H1 (cell line): Measurements from ENCODE around the gene TRIM28. TPM values are rescaled to one million over a fixed set of nuclear protein-coding genes. Genes with fewer than 3 reads are reported as not detected.
A peak's percentile ranks its signal among the peaks of the same experiment; 100 is the strongest.

ENCODE experiments used
- CTCF ChIA-PET: fragments of 300-600 bp; sonication (Branson Sonifier 250); formaldehyde crosslinking; loops from one replicate; lab custom pipeline; 2021; ENCODE audit not compliant: partially characterized antibody; lab: Charles Lee
- POLR2A ChIA-PET: fragments of 300-600 bp; sonication (Branson Sonifier 250); formaldehyde crosslinking; loops from one replicate; lab custom pipeline; 2021; ENCODE audit warnings: inconsistent platforms; ENCODE audit not compliant: partially characterized antibody; lab: Charles Lee
- DNase-seq, 2 experiments: peaks; one replicate each; pipeline versions ENCODE4 v3.0.0 to v3.0.0-alpha.2; 2010 to 2022; ENCODE audit warnings: low spot score in 2 of 2, low read depth in 1 of 2, mixed read lengths in 1 of 2
- FAIRE-seq: peaks from 2 replicates; lab custom pipeline; 2011; peaks lifted over from hg19 to GRCh38; lab: Jason Lieb, UNC
- H2AFZ ChIP-seq: 2 replicates; pipeline ENCODE4 v1.8.1; 2012; ENCODE audit warnings: low read length, inconsistent platforms
- H2AK5ac ChIP-seq: 2 replicates; pipeline ENCODE4 v1.6.1; 2013; ENCODE audit warnings: low read depth, low read length
- H2BK120ac ChIP-seq: replicated peaks from 2 replicates; pipeline ENCODE3; 2013; ENCODE audit warnings: low read depth, low read length, inconsistent platforms
- H2BK12ac ChIP-seq: 2 replicates; pipeline ENCODE4 v1.6.1; 2013; ENCODE audit warnings: low read depth, low read length
- H2BK15ac ChIP-seq: 2 replicates; pipeline ENCODE4 v1.6.1; 2013; ENCODE audit warnings: low read length
- H2BK20ac ChIP-seq: 2 replicates; pipeline ENCODE4 v1.6.1; 2013; ENCODE audit warnings: low read length
- H2BK5ac ChIP-seq: 2 replicates; pipeline ENCODE4 v1.6.1; 2013; ENCODE audit warnings: low read depth, low read length
- H3K14ac ChIP-seq: 2 replicates; pipeline ENCODE4 v1.6.1; 2013; ENCODE audit warnings: inconsistent platforms; ENCODE audit not compliant: insufficient read length
- H3K18ac ChIP-seq: 2 replicates; pipeline ENCODE4 v1.6.1; 2013; ENCODE audit warnings: low read length; ENCODE audit errors: extremely low read depth
- H3K23ac ChIP-seq: 2 replicates; pipeline ENCODE4 v1.6.1; 2013; ENCODE audit warnings: inconsistent platforms; ENCODE audit not compliant: insufficient read length
- H3K23me2 ChIP-seq: 2 replicates; pipeline ENCODE4 v1.6.1; 2013; ENCODE audit warnings: low read depth, low read length
- H3K27ac ChIP-seq: 2 replicates; pipeline ENCODE4 v1.6.1; 2011; ENCODE audit warnings: low read depth, low read length, inconsistent platforms
- H3K27me3 ChIP-seq, 4 experiments: replicated peaks in 1 of 4; 1 replicate in 1 of 4; 2 replicates in 3 of 4; pipeline versions ENCODE4 v1.6.1 to v1.8.1; 2011 to 2013; ENCODE audit warnings: low read length in 3 of 4, mild to moderate bottlenecking in 3 of 4, inconsistent platforms in 2 of 4, mixed read lengths in 2 of 4, moderate library complexity in 1 of 4; ENCODE audit not compliant: control insufficient read depth in 3 of 4, insufficient read depth in 3 of 4; ENCODE audit errors: extremely low read depth in 1 of 4
- H3K36me3 ChIP-seq, 4 experiments: 2 replicates each; pipeline versions ENCODE4 v1.6.1 to v1.8.1; 2011 to 2013; ENCODE audit warnings: mild to moderate bottlenecking in 4 of 4, low read length in 3 of 4, moderate library complexity in 2 of 4, control low read depth in 1 of 4, inconsistent platforms in 1 of 4; ENCODE audit not compliant: insufficient read depth in 4 of 4, control insufficient read depth in 2 of 4
- H3K4ac ChIP-seq: replicated peaks from 2 replicates; pipeline ENCODE3; 2013; ENCODE audit warnings: low read length, low read depth, mixed read lengths, inconsistent platforms; ENCODE audit not compliant: insufficient read length
- H3K4me1 ChIP-seq, 4 experiments: replicated peaks in 1 of 4; 1 replicate in 1 of 4; 2 replicates in 3 of 4; pipeline versions ENCODE4 v1.6.1 to v1.8.1; 2011 to 2013; ENCODE audit warnings: low read length in 3 of 4, inconsistent platforms in 2 of 4, mixed read lengths in 1 of 4; ENCODE audit not compliant: insufficient read depth in 4 of 4, control insufficient read depth in 3 of 4
- H3K4me2 ChIP-seq, 2 experiments: 2 replicates each; pipeline versions ENCODE4 v1.6.1 to v1.8.1; 2011 to 2013; ENCODE audit warnings: low read depth in 2 of 2, low read length in 2 of 2, control low read depth in 1 of 2, inconsistent platforms in 1 of 2, mild to moderate bottlenecking in 1 of 2; ENCODE audit not compliant: insufficient read depth in 1 of 2
- H3K4me3 ChIP-seq, 4 experiments: fragments of 200-600, 300-600 bp in 1 of 4; sonication (generic), shearing (Covaris generic), sonication (Bioruptor Twin) in 1 of 4; 2 replicates each; pipeline versions ENCODE4 v1.5.1 to v1.8.1; 2011 to 2016; ENCODE audit warnings: low read length in 4 of 4, low read depth in 3 of 4, control low read depth in 2 of 4, inconsistent platforms in 2 of 4, mild to moderate bottlenecking in 2 of 4, mixed read lengths in 1 of 4, moderate library complexity in 1 of 4; ENCODE audit not compliant: insufficient read depth in 2 of 4; ENCODE audit errors: extremely low read depth in 1 of 4
- H3K56ac ChIP-seq: replicated peaks from 2 replicates; pipeline ENCODE3; 2013; ENCODE audit warnings: low read depth, mild to moderate bottlenecking, mixed read lengths, low read length, inconsistent platforms; ENCODE audit not compliant: insufficient read length
- H3K79me1 ChIP-seq: 2 replicates; pipeline ENCODE4 v1.6.1; 2013; ENCODE audit warnings: low read depth, low read length, control low read depth
- H3K79me2 ChIP-seq, 2 experiments: 2 replicates each; pipeline versions ENCODE4 v1.6.1 to v1.8.1; 2012 to 2013; ENCODE audit warnings: low read length in 2 of 2, mild to moderate bottlenecking in 2 of 2, inconsistent platforms in 1 of 2; ENCODE audit not compliant: insufficient read depth in 2 of 2, control insufficient read depth in 1 of 2
- H3K9ac ChIP-seq, 4 experiments: replicated peaks in 1 of 4; 1 replicate in 1 of 4; 2 replicates in 3 of 4; pipeline versions ENCODE4 v1.6.1 to v1.8.1; 2011 to 2013; ENCODE audit warnings: low read depth in 3 of 4, low read length in 3 of 4, control low read depth in 2 of 4, mild to moderate bottlenecking in 2 of 4, moderate library complexity in 2 of 4, inconsistent platforms in 1 of 4; ENCODE audit errors: extremely low read depth in 1 of 4
- H3K9me3 ChIP-seq, 2 experiments: 2 replicates each; pipeline versions ENCODE4 v1.6.1 to v1.8.1; 2012 to 2013; ENCODE audit warnings: mild to moderate bottlenecking in 2 of 2, moderate library complexity in 2 of 2, control low read depth in 1 of 2, inconsistent platforms in 1 of 2, low read depth in 1 of 2, low read length in 1 of 2, mixed read lengths in 1 of 2; ENCODE audit not compliant: insufficient read depth in 2 of 2
- H4K20me1 ChIP-seq, 2 experiments: replicated peaks in 1 of 2; 2 replicates each; pipeline versions ENCODE3 to v1.8.1; 2011 to 2013; ENCODE audit warnings: inconsistent platforms in 2 of 2, low read length in 2 of 2, mild to moderate bottlenecking in 1 of 2; ENCODE audit not compliant: insufficient read depth in 2 of 2, control insufficient read depth in 1 of 2
- H4K5ac ChIP-seq: 2 replicates; pipeline ENCODE4 v1.6.1; 2013; ENCODE audit warnings: low read length, low read depth, mixed read lengths, inconsistent platforms; ENCODE audit not compliant: insufficient read length
- H4K8ac ChIP-seq: 2 replicates; pipeline ENCODE4 v1.8.0; 2013; ENCODE audit warnings: mild to moderate bottlenecking, moderate library complexity, low read length, inconsistent platforms; ENCODE audit not compliant: insufficient read depth; ENCODE audit errors: extremely low read depth
- H4K91ac ChIP-seq: replicated peaks from 2 replicates; pipeline ENCODE3; 2013; ENCODE audit warnings: low read length, mixed read lengths, inconsistent platforms; ENCODE audit not compliant: insufficient read length
- BRCA1 ChIP-seq: IDR thresholded peaks from 2 replicates; pipeline ENCODE4 v1.6.1; 2012; ENCODE audit warnings: low read depth, low read length, improper control_type of control experiment
- JUND ChIP-seq: IDR thresholded peaks from 2 replicates; pipeline ENCODE4 v1.6.1; 2011; ENCODE audit warnings: mild to moderate bottlenecking, improper control_type of control experiment, low read length
- RNF2 ChIP-seq: fragments of 200-900, 300-1000 bp; sonication (generic); IDR thresholded peaks from 2 replicates; pipeline ENCODE4 v1.7.1; 2016; ENCODE audit warnings: borderline replicate concordance, low read depth, mild to moderate bottlenecking, antibody characterized with exemption, low read length; ENCODE audit not compliant: poor library complexity, severe bottlenecking; ENCODE audit errors: missing control alignments
- SAP30 ChIP-seq: fragments of 300-600 bp; sonication (generic); IDR thresholded peaks from 2 replicates; pipeline ENCODE4 v1.7.1; 2012; ENCODE audit warnings: low read length, moderate library complexity, mild to moderate bottlenecking, inconsistent platforms; ENCODE audit not compliant: insufficient read depth, insufficient replicate concordance
- SIN3A ChIP-seq, 2 experiments: IDR thresholded peaks in 1 of 2; conservative IDR thresholded peaks in 1 of 2; 2 replicates each; pipeline ENCODE4 v1.6.1; 2011 to 2012; ENCODE audit warnings: low read length in 2 of 2, improper control_type of control experiment in 1 of 2, low read depth in 1 of 2, mild to moderate bottlenecking in 1 of 2
- SIRT6 ChIP-seq: IDR thresholded peaks from one replicate; pipeline ENCODE4 v1.7.1; 2012; ENCODE audit warnings: low read length, inconsistent platforms
- SP4 ChIP-seq: IDR thresholded peaks from 2 replicates; pipeline ENCODE4 v1.6.1; 2012; ENCODE audit warnings: low read length, inconsistent platforms
- TAF1 ChIP-seq: IDR thresholded peaks from 2 replicates; pipeline ENCODE4 v1.6.1; 2011; ENCODE audit warnings: mild to moderate bottlenecking, low read depth, low read length
- TCF12 ChIP-seq: IDR thresholded peaks from 2 replicates; pipeline ENCODE4 v1.6.1; 2011; ENCODE audit warnings: low read depth, mild to moderate bottlenecking, low read length
- YY1 ChIP-seq: IDR thresholded peaks from 2 replicates; pipeline ENCODE4 v1.6.1; 2011; ENCODE audit warnings: low read depth, mild to moderate bottlenecking, low read length
- WGBS, 2 experiments: shearing (Covaris generic) in 1 of 2; methylation state at CpG; one replicate each; pipeline versions ENCODE4 v1.1.6 to v1.1.7; 2013 to 2015; ENCODE audit warnings: low lambda C conversion rate in 2 of 2, mixed read lengths in 2 of 2, inconsistent platforms in 1 of 2, low coverage in 1 of 2, missing lambda C conversion rate in 1 of 2; ENCODE audit not compliant: insufficient replicate concordance in 2 of 2, insufficient coverage in 1 of 2, insufficient read length in 1 of 2; ENCODE audit errors: extremely low coverage in 1 of 2, missing lambda C conversion rate in 1 of 2; 5-methylcytosine and 5-hydroxymethylcytosine counted together
- polyA plus RNA-seq, 7 experiments: library from polyadenylated mRNA; depleted of rRNA in 3 of 7; stranded (reverse) in 5 of 7; unstranded in 2 of 7; fragments of >200 nt in 5 of 7; fragments of 200-250 nt in 2 of 7; gene quantifications; 1 replicate in 5 of 7; 2 replicates in 1 of 7; 4 replicates in 1 of 7; pipeline versions ENCODE4 v1.2.1 to v1.2.3, GENCODE V29; 2011 to 2013; ENCODE audit warnings: missing spikeins in 2 of 7, mixed read lengths in 2 of 7
- total RNA-seq: library from RNA; stranded (reverse); fragmentation: NEBNext Ultra II Directional; extraction: Animal tissue kit (Norgen Biotek cat#: 25700); gene quantifications from 2 replicates; pipeline ENCODE4 v1.2.1, GENCODE V29; 2021

Gene TRIM28
- total and polyA plus RNA-seq, 2 of the 8 experiments (the other 6 are each of a cell fraction or from before 2014, with no cell fraction given), result 1,433 to 1,442 TPM

DNA sequence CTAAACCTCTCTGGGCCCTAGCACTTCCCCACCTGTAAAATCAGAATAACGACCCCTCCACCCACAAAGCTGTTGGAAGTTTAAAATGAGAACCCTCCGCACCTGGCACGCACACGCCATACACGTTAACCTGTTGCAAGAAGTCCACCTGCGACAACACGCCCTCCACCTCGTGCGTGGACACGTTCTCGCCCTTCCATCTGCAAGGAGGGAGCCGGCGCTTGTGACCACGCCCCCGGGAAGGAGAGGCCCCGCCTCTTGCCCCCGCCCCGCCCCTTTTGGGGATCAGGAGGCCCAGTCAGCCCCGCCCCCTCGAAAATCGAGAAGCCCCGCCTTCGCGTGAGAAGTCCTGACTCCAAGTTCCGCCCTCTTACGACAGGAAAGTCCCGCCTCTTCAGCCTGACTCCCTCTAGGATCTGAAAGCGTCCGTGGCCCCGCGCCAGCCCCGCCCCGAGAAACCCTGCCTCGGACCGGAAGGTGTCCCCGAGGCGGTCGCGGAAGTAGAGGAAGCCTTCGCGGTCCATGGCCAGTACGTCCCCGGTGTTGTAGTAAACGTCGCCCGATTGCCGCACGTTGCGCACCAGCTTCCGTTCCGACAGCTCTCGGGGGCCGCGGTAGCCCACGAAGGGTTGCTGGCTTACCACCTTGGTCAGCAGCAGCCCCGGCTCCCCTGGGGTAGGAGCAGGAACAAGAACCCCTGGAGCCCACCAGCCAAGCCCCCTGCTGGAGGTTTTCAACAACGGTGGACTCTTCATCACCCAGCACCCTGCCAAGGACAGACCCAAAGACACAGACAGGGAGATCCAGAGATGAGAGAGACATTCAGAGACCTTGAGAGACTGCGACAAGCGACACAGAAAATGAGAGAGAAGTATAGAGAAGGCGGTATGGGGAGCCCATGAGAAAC lies 44.6 kb upstream of the TRIM28 start:
- Histone ChIP-seq H3K4me2 (peak overlapping the region; percentile 93 to 96), H4K91ac (peak overlapping the region; percentile 25), H2BK20ac (no peak overlapping the region), H3K4me1 (peaks cover 0 to 14% (median 7%) of the 10 kb centered on the region in 4 experiments; a peak in 4 of 7 replicates), H4K8ac (peak overlapping the region; percentile 87), H3K27ac (peak overlapping the region; percentile 44; the same call in 1 of the 2 replicates), H3K23me2 (peaks cover 22% of the 10 kb centered on the region), H3K4me3 (peak overlapping the region; percentile 72 to 89 (median 76)), H4K5ac (peak overlapping the region; percentile 19), H3K79me2 (no peaks in the 10 kb centered on the region), H3K9me3 (no peaks in the 10 kb centered on the region), H2BK5ac (peak overlapping the region; percentile 84), H3K27me3 (no peaks in the 10 kb centered on the region), H2BK15ac (0 out of 2 replicates have a peak overlapping the region, but pooled peaks have one; percentile 92), H2BK120ac (no peak overlapping the region), H3K23ac (no peak overlapping the region), H2AFZ (peak overlapping the region; percentile 81), H3K9ac (peak overlapping the region in 3 of 4 experiments; percentile 42 to 59 (median 54); a peak in 5 of 7 replicates), H3K14ac (no peak overlapping the region), H3K4ac (no peak overlapping the region), H2AK5ac (peak overlapping the region; percentile 82; the same call in 1 of the 2 replicates), H4K20me1 (peaks cover 0 to 2% of the 10 kb centered on the region in 2 experiments), H3K56ac (peak overlapping the region; percentile 79), H3K79me1 (peaks cover 8% of the 10 kb centered on the region), H3K36me3 (no peaks in the 10 kb centered on the region), H2BK12ac (no peak overlapping the region), H3K18ac (peak overlapping the region; percentile 94)
- DNase-seq (peak; percentile 96 to 99), FAIRE-seq (no peak)
- ChIA-PET POLR2A (interaction anchor here (0.6 to 3.6 kb wide), 15 partner anchors 10 to 249 kb away, joined by 3 to 14 read pairs (median 3); partner anchors contain the start of genes CHMP2A, SLC27A5, TRIM28 and ZNF584), CTCF (interaction anchor here (1.3 to 4.9 kb wide), 4 partner anchors 14 to 137 kb away, joined by 3 to 27 read pairs (median 8); partner anchors contain the start of genes ZBTB45 and ZNF497)
- 2% methylated on average over 53 of the region's 60 CpGs; no CpG with 5 or more reads in 1 of the 2 experiments for WGBS, 2 experiments
- no peak for TF ChIP-seq RNF2
- no peak; the same call in 1 of the 2 replicates for TF ChIP-seq JUND
- TF ChIP-seq BRCA1, result no peak
- TF ChIP-seq SIRT6, result no peak
- TF ChIP-seq SIN3A (conservative IDR thresholded peaks at IDR 0.05 in 1 of 2, IDR thresholded peaks at IDR 0.05 in 1 of 2; ENCODE audit: low read depth in 1 of 2, low read length in 2 of 2), result peak in 1 of 2 experiments; percentile 93; a peak in 2 of 4 replicates
- peak; percentile 51; the same call in 1 of the 2 replicates for TF ChIP-seq YY1
- TF ChIP-seq SAP30, result peak; percentile 59
- TF ChIP-seq TCF12, result no peak
- TF ChIP-seq SP4, result peak; percentile 96
- TF ChIP-seq TAF1, result peak; percentile 73
